GM06990 (cell line): ENCODE data around the gene TJAP1.

Experiments used
- DNase-seq: peaks from one replicate; pipeline ENCODE4 v3.0.0-alpha.2; 2011; ENCODE audit not compliant: insufficient read length; ENCODE audit errors: extremely low read depth
- H3K27me3 ChIP-seq: replicated peaks from 2 replicates; pipeline ENCODE4 v1.6.0; 2011; ENCODE audit warnings: low read length; ENCODE audit not compliant: control insufficient read depth, insufficient read depth
- H3K36me3 ChIP-seq: 2 replicates; pipeline ENCODE4 v1.5.1; 2011; ENCODE audit warnings: low read length; ENCODE audit not compliant: control insufficient read depth, insufficient read depth
- H3K4me3 ChIP-seq: replicated peaks from 2 replicates; pipeline ENCODE4 v1.5.1; 2011; ENCODE audit warnings: low read depth, mild to moderate bottlenecking, control low read depth, low read length
- TF ChIP-seq, protein P1 (sequence below): IDR thresholded peaks from 2 replicates; pipeline ENCODE4 v1.5.1; 2011; ENCODE audit warnings: low read length, control low read depth, mild to moderate bottlenecking, inconsistent platforms; ENCODE audit not compliant: insufficient read depth, poor library complexity, severe bottlenecking

Gene TJAP1, protein sequence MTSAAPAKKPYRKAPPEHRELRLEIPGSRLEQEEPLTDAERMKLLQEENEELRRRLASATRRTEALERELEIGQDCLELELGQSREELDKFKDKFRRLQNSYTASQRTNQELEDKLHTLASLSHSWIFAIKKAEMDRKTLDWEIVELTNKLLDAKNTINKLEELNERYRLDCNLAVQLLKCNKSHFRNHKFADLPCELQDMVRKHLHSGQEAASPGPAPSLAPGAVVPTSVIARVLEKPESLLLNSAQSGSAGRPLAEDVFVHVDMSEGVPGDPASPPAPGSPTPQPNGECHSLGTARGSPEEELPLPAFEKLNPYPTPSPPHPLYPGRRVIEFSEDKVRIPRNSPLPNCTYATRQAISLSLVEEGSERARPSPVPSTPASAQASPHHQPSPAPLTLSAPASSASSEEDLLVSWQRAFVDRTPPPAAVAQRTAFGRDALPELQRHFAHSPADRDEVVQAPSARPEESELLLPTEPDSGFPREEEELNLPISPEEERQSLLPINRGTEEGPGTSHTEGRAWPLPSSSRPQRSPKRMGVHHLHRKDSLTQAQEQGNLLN

DNA sequence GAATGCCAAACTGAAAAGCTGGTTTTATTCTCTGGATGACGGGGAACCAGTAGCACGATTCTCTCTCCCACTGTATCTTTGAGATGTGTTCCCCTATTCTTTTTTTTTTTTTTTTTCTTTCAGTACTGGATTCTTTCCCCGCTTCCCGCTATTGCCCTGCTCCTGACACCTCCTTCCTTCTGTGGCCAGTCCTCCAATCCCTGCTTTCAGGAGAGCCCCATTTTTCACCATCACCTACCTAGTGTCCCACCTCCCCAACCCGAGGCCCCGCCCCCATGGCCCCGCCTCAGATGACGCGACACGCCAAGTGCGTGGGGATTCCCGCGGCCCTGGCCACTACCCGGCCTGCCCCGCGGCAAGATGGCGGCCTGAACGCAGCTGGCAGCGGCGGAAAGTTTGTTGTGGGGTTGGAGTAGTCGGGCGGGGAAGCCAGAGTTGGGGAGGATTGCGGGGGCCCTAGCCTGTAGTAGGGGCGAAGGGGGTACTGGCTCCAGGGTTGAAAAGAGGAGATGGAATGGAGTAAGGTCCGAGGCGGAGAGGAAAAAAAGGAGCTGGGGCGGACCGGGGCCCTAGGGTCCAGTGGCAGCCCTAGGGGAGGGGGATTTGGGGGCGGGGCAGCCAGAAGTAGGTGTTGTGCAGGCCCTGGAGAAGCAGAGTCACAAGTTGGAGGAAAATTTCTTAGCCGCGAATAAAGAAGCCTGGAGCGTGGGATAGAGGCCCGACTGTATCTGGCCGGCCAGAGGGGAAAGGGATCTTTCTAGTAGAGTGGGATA, at the start of gene TJAP1:
TSS of gene TJAP1 (plus strand) at position 336 of the 773 bp plus-strand sequence. CDS start 21,432 bp downstream, outside the sequence.
- peak; percentile 87 for DNase-seq
- H3K27me3 ChIP-seq = no peaks in the 10 kb centered on the region
- TF ChIP-seq, protein P1, sequence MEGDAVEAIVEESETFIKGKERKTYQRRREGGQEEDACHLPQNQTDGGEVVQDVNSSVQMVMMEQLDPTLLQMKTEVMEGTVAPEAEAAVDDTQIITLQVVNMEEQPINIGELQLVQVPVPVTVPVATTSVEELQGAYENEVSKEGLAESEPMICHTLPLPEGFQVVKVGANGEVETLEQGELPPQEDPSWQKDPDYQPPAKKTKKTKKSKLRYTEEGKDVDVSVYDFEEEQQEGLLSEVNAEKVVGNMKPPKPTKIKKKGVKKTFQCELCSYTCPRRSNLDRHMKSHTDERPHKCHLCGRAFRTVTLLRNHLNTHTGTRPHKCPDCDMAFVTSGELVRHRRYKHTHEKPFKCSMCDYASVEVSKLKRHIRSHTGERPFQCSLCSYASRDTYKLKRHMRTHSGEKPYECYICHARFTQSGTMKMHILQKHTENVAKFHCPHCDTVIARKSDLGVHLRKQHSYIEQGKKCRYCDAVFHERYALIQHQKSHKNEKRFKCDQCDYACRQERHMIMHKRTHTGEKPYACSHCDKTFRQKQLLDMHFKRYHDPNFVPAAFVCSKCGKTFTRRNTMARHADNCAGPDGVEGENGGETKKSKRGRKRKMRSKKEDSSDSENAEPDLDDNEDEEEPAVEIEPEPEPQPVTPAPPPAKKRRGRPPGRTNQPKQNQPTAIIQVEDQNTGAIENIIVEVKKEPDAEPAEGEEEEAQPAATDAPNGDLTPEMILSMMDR = no peak
- H3K4me3 ChIP-seq = peak within 1 kb of the TSS; percentile 74
- no peaks in the 10 kb centered on the region; the same call in none of the 2 replicates for H3K36me3 ChIP-seq

DNA sequence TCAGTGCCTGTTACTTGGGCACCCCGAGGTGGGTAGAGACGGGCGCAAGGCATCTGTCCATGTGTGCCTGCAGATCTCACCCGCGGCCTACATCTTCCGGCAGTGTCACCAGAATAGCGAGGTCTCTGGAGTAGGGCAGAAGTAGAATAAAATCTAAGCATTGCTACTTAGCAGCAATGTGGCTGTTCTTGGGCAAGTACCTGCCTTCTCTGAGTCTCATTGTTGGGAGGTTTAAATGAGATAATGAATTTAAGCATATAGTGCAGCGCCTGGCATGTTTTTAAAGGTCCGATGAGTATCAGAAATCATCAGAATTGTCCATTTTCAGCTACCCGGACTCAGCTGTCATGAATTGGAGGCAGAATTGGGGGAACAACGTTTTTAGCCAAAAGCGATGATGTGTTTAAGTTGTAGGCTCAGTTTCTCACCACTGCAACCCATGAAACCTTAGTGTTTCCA, 49.2 kb upstream of the TJAP1 start:
- TF ChIP-seq, protein P1 = no peak
- DNase-seq = no peak

DNA sequence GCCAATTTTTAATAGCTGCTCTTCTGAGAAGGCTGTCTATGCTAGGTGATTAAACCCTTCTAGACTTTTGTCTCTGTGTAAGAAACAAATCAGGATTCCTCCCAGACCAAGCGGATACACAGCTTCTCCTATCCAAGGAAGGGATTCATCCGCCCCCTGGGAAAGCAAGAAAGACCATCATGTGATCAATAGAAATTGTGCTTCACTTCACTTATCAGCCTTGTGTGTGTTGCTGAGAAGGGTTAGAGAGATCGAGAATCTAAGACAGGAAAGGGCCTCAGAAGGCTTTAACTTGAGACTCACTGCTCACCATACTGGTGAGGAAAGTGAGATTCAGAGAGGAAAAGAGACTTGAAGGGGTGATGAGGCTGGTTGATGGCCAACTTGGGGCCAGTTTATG, 48.5 kb upstream of the TJAP1 start:
- H3K4me3 ChIP-seq = peak overlapping the region; percentile 69
- TF ChIP-seq, protein P1 = no peak

More for the DNA sequence above, 49.2 kb upstream of the TJAP1 start:
- peak overlapping the region; percentile 69 for H3K4me3 ChIP-seq
- no peaks in the 10 kb centered on the region for H3K27me3 ChIP-seq
- peaks cover 11% of the 10 kb centered on the region for H3K36me3 ChIP-seq

DNA sequence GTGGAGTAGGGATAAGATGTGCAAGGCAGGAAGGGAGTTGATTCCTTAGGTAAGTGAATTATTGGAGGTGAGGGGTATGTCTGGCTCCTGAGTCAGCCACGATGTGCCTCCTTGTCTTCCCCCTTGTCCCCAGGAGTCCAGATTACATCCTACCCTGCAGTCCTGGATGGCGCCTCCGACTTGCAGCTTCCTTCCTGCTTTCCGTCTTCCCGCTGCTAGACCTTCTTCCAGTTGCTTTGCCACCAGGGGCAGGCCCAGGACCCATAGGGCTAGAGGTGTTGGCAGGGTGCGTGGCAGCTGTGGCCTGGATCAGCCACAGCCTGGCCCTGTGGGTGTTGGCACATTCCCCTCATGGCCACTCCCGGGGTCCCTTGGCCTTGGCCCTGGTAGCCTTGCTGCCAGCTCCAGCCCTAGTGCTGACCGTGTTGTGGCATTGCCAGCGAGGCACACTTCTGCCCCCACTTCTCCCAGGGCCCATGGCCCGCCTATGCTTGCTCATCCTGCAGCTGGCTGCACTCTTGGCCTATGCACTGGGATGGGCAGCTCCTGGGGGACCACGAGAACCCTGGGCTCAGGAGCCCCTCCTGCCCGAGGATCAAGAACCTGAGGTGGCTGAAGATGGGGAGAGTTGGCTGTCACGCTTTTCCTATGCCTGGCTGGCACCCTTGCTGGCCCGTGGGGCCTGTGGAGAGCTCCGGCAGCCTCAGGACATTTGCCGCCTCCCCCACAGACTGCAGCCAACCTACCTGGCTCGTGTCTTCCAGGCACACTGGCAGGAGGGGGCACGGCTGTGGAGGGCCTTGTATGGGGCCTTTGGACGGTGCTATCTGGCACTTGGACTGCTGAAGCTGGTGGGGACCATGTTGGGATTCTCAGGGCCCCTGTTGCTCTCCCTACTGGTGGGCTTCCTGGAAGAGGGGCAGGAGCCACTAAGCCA, 45.1 kb upstream of the TJAP1 start:
- H3K27me3 ChIP-seq = no peaks in the 10 kb centered on the region
- DNase-seq = no peak
- TF ChIP-seq, protein P1 = no peak
- H3K4me3 ChIP-seq = no peak overlapping the region
- H3K36me3 ChIP-seq = peaks cover 25% of the 10 kb centered on the region

More for the DNA sequence above, 48.5 kb upstream of the TJAP1 start:
- no peak for DNase-seq
- no peaks in the 10 kb centered on the region for H3K27me3 ChIP-seq
- H3K36me3 ChIP-seq = peaks cover 13% of the 10 kb centered on the region

DNA sequence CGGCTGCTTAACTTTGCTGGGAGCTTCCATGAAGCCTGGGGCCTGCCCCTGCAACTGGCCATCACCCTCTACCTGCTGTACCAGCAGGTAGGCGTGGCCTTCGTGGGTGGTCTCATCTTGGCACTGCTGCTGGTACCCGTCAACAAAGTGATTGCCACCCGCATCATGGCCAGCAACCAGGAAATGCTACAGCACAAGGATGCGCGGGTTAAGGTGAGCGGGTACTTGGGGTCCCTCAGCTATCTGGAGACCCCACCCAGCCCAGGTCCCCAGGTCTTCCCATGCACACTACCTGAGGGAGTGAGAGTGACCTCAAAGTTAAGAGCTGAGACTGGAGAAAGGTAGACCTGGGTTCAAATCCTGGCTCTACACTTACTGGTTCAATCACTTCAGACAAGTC, 44.2 kb upstream of the TJAP1 start:
- Histone ChIP-seq H3K36me3 (peaks cover 29% of the 10 kb centered on the region), H3K4me3 (no peak overlapping the region), H3K27me3 (no peaks in the 10 kb centered on the region)
- no peak for DNase-seq
- TF ChIP-seq, protein P1 = no peak
